Neural progenitor cell (in vitro differentiated cells): Measurements from ENCODE around the gene ATP11A.

ENCODE experiments used
- EZH2 ChIP-seq: fragments of 200-600 bp; sonication (generic); IDR thresholded peaks from 2 replicates; pipeline ENCODE4 v1.6.1; 2017; ENCODE audit warnings: antibody characterized with exemption, mild to moderate bottlenecking, moderate library complexity
- TF ChIP-seq, protein P1 (sequence below): fragments of 200-600 bp; sonication (generic); IDR thresholded peaks from 2 replicates; pipeline ENCODE4 v1.5.1; 2017; ENCODE audit warnings: antibody characterized with exemption, mild to moderate bottlenecking

DNA sequence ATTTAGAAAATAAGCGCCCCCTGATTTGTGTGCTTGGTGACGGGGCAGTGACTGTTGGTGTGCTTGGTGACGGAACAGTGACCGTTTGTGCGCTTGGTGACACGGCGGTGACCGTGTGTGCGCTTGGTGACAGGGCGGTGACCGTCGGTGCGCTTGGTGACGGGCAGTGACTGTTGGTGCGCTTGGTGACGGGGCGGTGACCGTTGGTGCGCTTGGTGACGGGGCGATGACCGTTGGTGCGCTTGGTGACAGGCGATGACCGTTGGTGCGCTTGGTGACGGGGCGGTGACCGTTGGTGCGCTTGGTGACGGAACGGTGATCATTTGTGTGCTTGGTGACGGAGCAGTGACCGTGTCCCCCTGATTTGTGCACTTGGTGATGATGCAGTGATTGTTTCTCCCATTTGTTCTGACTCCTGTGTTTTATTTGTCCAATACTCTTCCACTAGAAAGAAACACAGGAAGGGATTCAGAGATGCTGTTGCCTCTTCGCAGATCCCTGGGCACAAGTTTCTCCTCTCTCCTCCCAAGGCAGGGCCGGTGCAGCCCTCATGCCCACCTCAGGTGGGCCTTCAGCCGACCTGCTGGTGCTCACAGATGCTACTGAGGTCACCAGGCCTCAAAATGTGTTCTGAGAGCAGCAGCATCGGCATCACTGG, 128.3 kb downstream of the ATP11A start:
- TF ChIP-seq, protein P1, sequence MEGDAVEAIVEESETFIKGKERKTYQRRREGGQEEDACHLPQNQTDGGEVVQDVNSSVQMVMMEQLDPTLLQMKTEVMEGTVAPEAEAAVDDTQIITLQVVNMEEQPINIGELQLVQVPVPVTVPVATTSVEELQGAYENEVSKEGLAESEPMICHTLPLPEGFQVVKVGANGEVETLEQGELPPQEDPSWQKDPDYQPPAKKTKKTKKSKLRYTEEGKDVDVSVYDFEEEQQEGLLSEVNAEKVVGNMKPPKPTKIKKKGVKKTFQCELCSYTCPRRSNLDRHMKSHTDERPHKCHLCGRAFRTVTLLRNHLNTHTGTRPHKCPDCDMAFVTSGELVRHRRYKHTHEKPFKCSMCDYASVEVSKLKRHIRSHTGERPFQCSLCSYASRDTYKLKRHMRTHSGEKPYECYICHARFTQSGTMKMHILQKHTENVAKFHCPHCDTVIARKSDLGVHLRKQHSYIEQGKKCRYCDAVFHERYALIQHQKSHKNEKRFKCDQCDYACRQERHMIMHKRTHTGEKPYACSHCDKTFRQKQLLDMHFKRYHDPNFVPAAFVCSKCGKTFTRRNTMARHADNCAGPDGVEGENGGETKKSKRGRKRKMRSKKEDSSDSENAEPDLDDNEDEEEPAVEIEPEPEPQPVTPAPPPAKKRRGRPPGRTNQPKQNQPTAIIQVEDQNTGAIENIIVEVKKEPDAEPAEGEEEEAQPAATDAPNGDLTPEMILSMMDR, result no peak
- TF ChIP-seq EZH2, result no peak
